ENCODE data around the gene RGS14. TPM values are rescaled to one million over a fixed set of nuclear protein-coding genes. Genes with fewer than 3 reads are reported as not detected.

Gene RGS14
- total RNA-seq, 1 donor from 2014 or later = 9.9 TPM

DNA sequence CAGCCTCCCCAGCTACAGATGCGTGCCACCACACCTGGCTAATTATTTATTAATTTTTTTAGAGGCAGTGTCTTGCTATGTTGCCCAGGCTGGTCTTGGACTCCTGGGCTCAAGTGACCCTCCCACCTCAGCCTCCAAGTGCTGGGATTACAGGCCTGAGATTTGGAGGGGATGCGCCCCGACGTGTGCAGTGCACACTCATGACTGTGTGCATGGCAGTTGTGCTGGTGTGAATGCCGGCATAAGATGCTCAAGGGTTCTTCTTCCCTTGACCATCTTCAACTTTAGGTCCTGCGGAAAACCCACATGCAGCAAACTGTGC lies 23.0 kb downstream of the RGS14 start:
- DNase-seq = no peak

GRCh38 chr5:177382423-177383029 lies 24.8 kb downstream of the RGS14 start:
- peak; percentile 64 for DNase-seq

GRCh38 chr5:177383181-177383580 lies 25.5 kb downstream of the RGS14 start:
- no peak for DNase-seq

- no peak for DNase-seq
Observed at GRCh38 chr5:177384134-177384533, 26.4 kb downstream of the RGS14 start, which contains the start of gene SLC34A1. SLC34A1 (plus strand) TSS chr5:177384434; CDS start chr5:177385742, 1,308 bp downstream.

DNA sequence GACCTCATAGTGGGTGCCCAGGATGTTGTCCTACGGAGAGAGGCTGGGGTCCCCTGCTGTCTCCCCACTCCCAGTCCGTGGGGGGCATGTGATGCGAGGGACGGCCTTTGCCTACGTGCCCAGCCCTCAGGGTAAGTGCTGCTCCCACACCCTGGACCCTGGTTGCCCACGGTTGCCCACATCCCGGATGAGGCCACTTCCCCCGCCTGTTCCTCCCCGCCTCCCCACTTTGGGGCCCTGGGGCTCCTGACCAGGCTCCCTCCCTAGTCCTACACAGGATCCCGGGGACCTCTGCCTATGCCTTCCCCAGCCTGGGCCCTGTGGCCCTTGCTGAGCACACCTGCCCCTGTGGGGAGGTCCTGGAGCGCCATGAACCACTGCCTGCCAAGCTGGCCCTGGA lies 28.0 kb downstream of the RGS14 start:
- no peak for DNase-seq

- DNase-seq = no peak
Observed at GRCh38 chr5:177386542-177386941, 28.8 kb downstream of the RGS14 start.

GRCh38 chr5:177387405-177387804 lies 29.7 kb downstream of the RGS14 start:
- DNase-seq = no peak

DNA sequence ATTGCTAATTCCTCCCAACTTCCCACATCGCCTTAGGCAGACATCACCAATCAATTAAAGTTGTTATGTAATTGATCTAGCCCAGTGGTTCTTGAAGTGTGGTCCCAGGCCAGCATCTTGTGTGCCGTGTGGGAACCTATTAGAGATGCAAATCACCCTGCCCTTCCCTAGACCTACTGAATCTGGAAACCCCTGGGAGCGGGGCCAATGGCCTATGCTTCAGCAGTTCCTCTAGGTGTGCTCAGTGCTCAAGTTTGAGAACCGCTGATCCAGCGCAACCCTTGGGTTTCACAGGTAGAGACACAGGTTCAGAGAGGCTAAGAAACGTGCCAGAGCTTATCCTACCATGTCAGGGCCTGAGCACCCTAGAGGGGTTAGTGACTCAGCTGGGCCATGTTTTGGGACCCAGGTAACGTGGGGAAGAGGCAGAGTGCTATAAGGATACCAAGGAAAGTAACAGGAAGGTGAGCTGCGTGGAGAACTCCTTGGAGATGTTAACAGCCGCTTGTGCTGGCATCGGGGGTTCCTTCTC lies 30.9 kb downstream of the RGS14 start:
- DNase-seq = no peak

DNA sequence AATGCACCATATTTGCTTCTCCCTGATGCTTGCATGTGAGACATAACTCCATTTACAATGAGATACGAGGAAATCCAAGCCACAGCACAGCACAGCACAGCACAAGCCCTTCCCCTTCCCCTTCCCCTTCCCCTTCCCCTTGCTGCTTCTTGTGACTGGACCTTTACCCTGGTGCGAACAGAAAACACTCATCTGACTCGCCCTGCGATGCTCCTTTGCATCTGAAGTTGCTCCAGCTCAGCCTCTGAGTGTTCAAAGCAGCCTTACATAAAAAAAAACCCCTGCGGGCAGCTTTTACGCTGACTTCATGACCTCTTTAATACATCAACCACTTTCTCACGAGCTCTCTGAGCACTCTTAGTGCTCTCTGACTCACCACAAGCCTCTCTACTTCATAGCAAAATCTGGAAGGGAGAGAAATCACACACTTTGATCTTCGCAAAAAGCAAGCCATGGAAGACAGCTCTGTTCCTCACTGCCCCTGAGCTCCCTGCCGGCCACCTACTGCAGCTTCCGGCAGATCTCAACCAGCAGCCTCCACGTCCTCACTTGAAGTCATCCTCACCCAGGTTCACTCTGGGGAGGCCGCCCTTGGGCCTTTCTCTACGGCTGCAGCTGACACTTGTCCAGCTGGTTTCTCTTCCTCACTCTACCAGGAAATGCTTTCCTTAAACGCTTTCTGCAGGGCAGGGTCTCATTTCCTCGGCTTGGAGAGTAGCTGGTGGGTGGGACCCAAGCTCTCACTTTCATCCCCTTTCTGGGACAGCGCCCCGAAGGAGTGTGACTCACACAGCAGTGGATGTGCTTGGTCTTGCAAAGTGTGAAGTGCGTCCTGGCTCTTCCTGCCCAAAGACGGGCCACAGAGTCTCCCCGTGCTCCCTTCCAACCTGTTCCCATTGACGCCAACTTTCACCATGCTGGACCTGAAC lies 31.8 kb downstream of the RGS14 start:
- DNase-seq = peak; percentile 48

DNA sequence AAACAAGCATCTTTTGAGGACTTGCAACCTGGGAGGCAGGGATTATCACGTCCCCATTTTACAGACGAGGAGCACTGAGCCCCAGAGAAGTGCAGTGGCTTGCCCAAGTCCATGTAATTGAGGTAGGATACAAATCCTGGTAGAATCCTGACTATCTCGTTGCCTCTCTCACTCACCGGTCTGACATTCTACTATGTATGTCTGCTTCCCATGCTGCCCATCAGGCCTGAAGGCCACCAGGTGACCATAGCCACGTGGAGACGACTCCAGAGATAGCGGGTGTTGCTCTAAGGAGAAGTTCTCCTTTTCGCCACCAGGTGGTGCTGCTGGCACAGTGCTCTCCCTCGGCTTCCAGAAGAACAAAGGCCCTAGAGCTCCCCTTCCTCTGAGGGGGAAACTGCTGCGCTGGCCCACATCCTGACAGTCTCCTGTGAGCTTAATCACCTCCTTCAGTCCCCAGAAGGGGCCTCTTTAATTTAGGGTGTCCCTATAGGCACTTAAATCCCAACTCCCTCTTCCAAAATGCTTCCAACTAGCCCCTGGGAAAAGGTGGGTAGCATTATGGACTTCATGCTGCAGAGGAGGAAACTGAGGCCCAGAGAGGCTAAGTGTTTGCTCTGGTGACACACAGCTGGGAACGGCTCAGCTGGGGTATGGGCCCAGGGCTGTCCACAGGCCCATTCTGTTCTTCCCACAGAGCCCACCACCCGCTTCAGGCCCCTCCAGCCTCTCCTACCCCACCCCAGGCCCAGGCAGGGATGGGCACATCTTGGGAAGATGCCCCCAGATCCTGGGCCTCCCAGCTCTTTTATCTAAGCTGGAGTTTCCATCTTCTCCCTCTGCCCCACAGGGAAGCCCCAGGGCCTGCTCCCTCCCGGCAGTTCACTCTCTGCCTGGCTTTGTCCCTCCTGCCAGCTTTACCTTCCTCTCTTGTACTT lies 32.9 kb downstream of the RGS14 start:
- DNase-seq = peak; percentile 93

- DNase-seq = no peak
Observed at GRCh38 chr5:177392765-177393164, 35.0 kb downstream of the RGS14 start.

GRCh38 chr5:177393206-177393765 lies 35.6 kb downstream of the RGS14 start:
- DNase-seq = no peak

GRCh38 chr5:177393990-177394389 lies 36.3 kb downstream of the RGS14 start:
- DNase-seq = no peak

DNA sequence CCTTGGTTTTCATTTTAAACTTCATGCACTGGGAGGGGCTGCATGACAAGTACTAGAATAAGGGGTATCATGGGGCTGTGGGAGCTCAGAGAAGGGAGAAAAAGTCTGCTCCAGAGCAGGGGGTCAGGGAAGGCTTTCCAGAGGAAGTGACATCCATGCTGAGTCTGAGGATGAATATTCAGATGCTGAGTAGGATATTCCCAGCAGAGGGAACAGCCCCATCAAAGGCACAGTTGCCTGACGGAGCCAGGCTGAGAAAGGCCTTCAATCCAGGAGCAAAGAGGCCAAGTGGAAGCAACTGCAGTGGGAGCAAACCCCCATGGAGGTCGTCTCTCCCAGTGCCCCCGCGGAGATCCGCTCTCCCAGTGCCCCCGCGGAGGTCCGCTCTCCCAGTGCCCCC lies 38.4 kb downstream of the RGS14 start:
- no peak for DNase-seq

DNA sequence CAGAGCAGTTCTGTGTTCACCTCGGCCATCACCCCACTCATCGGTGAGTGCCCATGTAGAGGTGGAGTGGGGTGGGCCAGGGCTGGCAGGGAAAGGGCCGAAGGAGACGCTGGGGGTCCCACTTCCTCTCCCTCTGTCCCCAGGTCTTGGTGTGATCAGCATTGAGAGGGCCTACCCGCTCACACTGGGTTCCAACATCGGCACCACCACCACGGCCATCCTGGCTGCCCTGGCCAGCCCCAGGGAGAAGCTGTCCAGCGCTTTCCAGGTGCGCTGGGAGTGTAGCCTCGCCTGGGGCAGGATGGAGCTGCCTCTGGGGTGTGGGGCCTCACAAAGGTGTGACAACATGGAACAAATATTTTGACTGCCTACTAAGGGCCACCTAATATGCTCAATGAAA lies 39.1 kb downstream of the RGS14 start:
- DNase-seq = no peak

DNA sequence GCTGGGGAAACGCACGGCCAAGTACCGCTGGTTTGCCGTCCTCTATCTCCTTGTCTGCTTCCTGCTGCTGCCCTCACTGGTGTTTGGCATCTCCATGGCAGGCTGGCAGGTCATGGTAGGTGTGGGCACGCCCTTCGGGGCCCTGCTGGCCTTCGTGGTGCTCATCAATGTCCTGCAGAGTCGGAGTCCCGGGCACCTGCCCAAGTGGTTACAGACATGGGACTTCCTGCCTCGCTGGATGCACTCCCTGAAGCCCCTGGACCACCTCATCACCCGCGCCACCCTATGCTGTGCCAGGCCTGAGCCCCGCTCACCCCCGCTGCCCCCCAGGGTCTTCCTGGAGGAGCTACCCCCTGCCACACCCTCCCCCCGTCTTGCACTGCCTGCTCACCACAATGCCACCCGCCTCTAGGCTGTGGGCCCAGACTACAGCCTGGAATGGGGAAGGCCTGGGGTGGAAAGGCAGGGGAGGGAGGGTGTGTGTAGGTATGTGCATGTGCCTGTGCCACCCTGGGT lies 40.2 kb downstream of the RGS14 start:
- no peak for DNase-seq

- peak; percentile 51 for DNase-seq
Observed at GRCh38 chr5:177399997-177400868, 42.5 kb downstream of the RGS14 start, which contains the start of gene PFN3. PFN3 (minus strand) TSS chr5:177400661; CDS start chr5:177400576, 85 bp downstream.

DNA sequence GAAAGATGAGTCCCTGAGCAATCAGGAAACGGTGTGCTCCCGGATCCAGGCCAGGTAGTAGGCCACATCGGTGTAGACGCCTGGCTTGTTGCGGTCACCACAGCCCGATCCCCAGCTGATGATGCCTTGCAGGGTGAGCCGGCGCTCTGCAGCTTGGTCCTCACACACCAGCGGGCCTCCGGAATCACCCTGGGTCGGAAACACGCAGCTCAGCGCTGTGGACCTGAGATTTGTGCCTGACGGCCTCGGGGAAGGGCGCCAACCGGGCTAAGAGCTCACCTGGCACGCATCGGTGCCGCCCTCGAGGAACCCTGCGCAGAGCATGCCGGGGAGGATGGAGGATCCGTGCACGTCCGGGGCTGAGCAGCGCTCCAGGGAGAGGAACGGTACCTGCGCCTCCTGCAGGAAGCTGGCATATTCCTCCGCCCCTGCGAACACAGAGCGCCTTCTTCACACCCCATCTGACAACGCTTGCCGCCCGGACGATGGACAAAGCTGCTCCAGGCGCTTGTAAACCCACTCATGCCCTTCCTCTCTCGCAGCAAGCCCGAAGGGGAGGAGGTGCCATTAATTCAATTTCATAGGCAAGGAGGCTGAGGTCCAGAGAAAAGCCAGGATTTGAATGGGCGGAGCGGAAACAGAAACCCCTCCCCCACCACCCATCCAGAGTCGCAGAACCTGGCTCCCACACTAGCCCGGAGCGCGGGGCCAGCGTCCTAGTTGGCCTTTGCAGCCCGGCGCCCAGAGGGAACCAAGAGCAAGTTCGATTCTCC lies 44.7 kb downstream of the RGS14 start:
- DNase-seq = peak; percentile 48

DNA sequence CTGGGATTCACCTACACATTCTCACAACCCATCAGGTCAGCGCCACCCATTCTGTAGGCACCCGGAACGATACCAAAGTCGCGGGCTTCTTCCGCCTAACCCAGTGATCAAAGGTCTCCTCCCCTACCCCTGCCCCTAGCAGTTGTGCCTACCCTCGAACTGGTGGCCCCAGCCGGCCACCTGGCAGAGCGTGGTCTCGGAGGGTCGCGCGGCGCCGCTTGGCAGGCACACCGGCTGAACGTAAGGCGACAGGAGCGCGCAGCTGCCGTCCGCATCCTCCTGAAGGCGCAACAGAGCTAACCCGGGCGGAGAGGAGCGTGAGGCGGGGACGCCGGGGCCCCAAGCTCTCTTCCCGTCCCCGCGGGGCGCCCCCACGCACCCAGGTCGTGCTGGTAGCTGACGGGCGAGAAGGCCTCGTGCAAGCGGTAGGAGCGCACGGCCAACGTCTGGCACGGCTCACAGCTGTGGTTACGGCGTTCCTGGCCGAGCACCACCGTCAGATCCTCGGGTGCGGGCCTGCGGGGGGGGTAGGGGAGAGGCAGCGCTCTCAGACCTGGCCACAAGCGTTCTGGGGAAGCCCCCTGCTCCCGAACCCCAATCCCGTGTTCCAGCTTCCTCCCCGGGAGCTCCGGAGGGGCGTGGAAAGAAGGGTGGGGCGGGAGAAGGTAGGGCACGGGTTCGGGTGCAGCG lies 45.5 kb downstream of the RGS14 start:
- peak; percentile 32 for DNase-seq

Data from dermis blood vessel endothelial cell (primary cell).